Common myeloid progenitor, CD34-positive (primary cell): ENCODE results near the gene AP5S1.

Source experiments
- CTCF ChIA-PET: fragments of 350-600 bp; sonication (Branson Sonifier 250); formaldehyde crosslinking; loops from one replicate; lab custom pipeline; 2021; ENCODE audit warnings: antibody characterized with exemption; lab: Charles Lee
- POLR2A ChIA-PET: fragments of 350-600 bp; sonication (Branson Sonifier 250); formaldehyde crosslinking; loops from one replicate; lab custom pipeline; 2021; ENCODE audit warnings: antibody characterized with exemption; lab: Charles Lee
- DNase-seq, 3 donors: peaks; one replicate each; pipeline versions ENCODE4 v3.0.0 to v3.0.0-alpha.2; 2013
- H3K27ac ChIP-seq, 2 experiments: 1 replicate in 1 of 2; 2 replicates in 1 of 2; pipeline ENCODE4 v1.7.0; 2013; ENCODE audit warnings: inconsistent platforms in 2 of 2, low read length in 2 of 2, mild to moderate bottlenecking in 2 of 2, low read depth in 1 of 2, moderate library complexity in 1 of 2; ENCODE audit not compliant: severe bottlenecking in 2 of 2, insufficient read depth in 1 of 2, poor library complexity in 1 of 2
- H3K27me3 ChIP-seq, 5 experiments: replicated peaks in 2 of 5; 1 replicate in 3 of 5; 2 replicates in 2 of 5; pipeline versions ENCODE4 v1.6.1 to v1.7.0; 2013; ENCODE audit warnings: low read length in 4 of 5, mild to moderate bottlenecking in 2 of 5, moderate library complexity in 2 of 5, inconsistent platforms in 1 of 5; ENCODE audit not compliant: insufficient read depth in 5 of 5, control insufficient read depth in 4 of 5
- H3K36me3 ChIP-seq, 4 experiments: 1 replicate in 2 of 4; 2 replicates in 2 of 4; pipeline versions ENCODE4 v1.6.1 to v1.7.0; 2013; ENCODE audit warnings: low read length in 3 of 4, control low read depth in 1 of 4, mild to moderate bottlenecking in 1 of 4; ENCODE audit not compliant: control insufficient read depth in 4 of 4, insufficient read depth in 4 of 4
- H3K4me1 ChIP-seq, 4 experiments: 1 replicate in 3 of 4; 2 replicates in 1 of 4; pipeline versions ENCODE4 v1.6.1 to v1.7.1; 2013; ENCODE audit warnings: low read length in 3 of 4, mild to moderate bottlenecking in 3 of 4, control low read depth in 1 of 4, inconsistent platforms in 1 of 4, moderate library complexity in 1 of 4; ENCODE audit not compliant: control insufficient read depth in 4 of 4, insufficient read depth in 4 of 4; ENCODE audit errors: control extremely low read depth in 1 of 4
- H3K4me3 ChIP-seq, 7 experiments: 1 replicate in 4 of 7; 2 replicates in 3 of 7; pipeline versions ENCODE4 v1.5.1 to v1.7.0; 2013; ENCODE audit warnings: mild to moderate bottlenecking in 7 of 7, low read length in 6 of 7, moderate library complexity in 6 of 7, inconsistent platforms in 2 of 7, low read depth in 2 of 7, control low read depth in 1 of 7; ENCODE audit not compliant: insufficient read depth in 4 of 7, control insufficient read depth in 1 of 7; ENCODE audit errors: extremely low read depth in 1 of 7
- H3K9me3 ChIP-seq, 5 experiments: 1 replicate in 4 of 5; 2 replicates in 1 of 5; pipeline versions ENCODE4 v1.6.1 to v1.7.1; 2013; ENCODE audit warnings: low read length in 4 of 5, mild to moderate bottlenecking in 2 of 5, inconsistent platforms in 1 of 5, low read depth in 1 of 5, moderate library complexity in 1 of 5; ENCODE audit not compliant: control insufficient read depth in 4 of 5, insufficient read depth in 2 of 5; ENCODE audit errors: control extremely low read depth in 1 of 5
- WGBS: methylation state at CpG from one replicate; pipeline ENCODE4 v1.1.5; 2013; ENCODE audit not compliant: insufficient coverage; 5-methylcytosine and 5-hydroxymethylcytosine counted together

The AP5S1 gene

GRCh38 chr20:3778976-3779375 is 41.4 kb upstream of the AP5S1 start:
- ChIA-PET POLR2A (no interaction called here), CTCF (interaction anchor here (0.6 to 1.5 kb wide), 11 partner anchors 10 to 1176 kb away, joined by 3 to 8 read pairs (median 4); partner anchors contain the start of gene AP5S1)

GRCh38 chr20:3781153-3781910 is 39.0 kb upstream of the AP5S1 start, which contains the start of gene SPEF1:
SPEF1 (minus strand) TSS chr20:3781448; CDS start chr20:3781287, 161 bp downstream.
- DNase-seq, result peak; percentile 83 to 89 (median 85)
- ChIA-PET POLR2A (interaction anchor here (1.2 kb wide), 1 partner anchor 37 kb away, joined by 3 read pairs; no protein-coding TSS in a partner anchor), CTCF (interaction anchor here (0.7 to 1.5 kb wide), 6 partner anchors 9 to 74 kb away, joined by 3 to 5 read pairs (median 4); partner anchors contain the start of gene AP5S1)
- Histone ChIP-seq H3K4me1 (peaks cover 0 to 43% (median 37%) of the 10 kb centered on the region in 4 experiments), H3K27me3 (peaks cover 0 to 34% (median 18%) of the 10 kb centered on the region in 5 experiments), H3K9me3 (no peaks in the 10 kb centered on the region), H3K27ac (no peak within 1 kb of the TSS), H3K36me3 (peaks cover 0 to 11% (median 7%) of the 10 kb centered on the region in 4 experiments), H3K4me3 (peak within 1 kb of the TSS in 6 of 7 experiments; percentile 31 to 73 (median 60))
- 10% methylated on average over 24 of the region's 28 CpGs for WGBS

More at GRCh38 chr20:3778976-3779375, 41.4 kb upstream of the AP5S1 start:
- no peak for DNase-seq
- Histone ChIP-seq H3K27me3 (peaks cover 0 to 35% (median 18%) of the 10 kb centered on the region in 5 experiments), H3K36me3 (peaks cover 0 to 4% (median 2%) of the 10 kb centered on the region in 4 experiments), H3K4me1 (peaks cover 0 to 25% (median 22%) of the 10 kb centered on the region in 4 experiments), H3K27ac (no peak overlapping the region), H3K9me3 (peaks cover 0 to 2% (median 0%) of the 10 kb centered on the region in 5 experiments), H3K4me3 (no peak overlapping the region)
- WGBS, result 38% methylated on average over 16 of the region's 18 CpGs

- H3K27me3 ChIP-seq, result peaks cover 0 to 23% (median 15%) of the 10 kb centered on the region in 5 experiments
- no peak for DNase-seq
- POLR2A ChIA-PET, result no interaction called here
- H3K36me3 ChIP-seq, result peaks cover 0 to 11% (median 7%) of the 10 kb centered on the region in 4 experiments
- CTCF ChIA-PET, result no interaction called here
- H3K4me3 ChIP-seq, result no peak overlapping the region
- 93% methylated on average over 5 of the region's 6 CpGs for WGBS
- H3K4me1 ChIP-seq, result peaks cover 7 to 44% (median 38%) of the 10 kb centered on the region in 4 experiments
- H3K9me3 ChIP-seq, result no peaks in the 10 kb centered on the region
- no peak overlapping the region for H3K27ac ChIP-seq
Observed at GRCh38 chr20:3782597-3782996, 37.8 kb upstream of the AP5S1 start.

DNA sequence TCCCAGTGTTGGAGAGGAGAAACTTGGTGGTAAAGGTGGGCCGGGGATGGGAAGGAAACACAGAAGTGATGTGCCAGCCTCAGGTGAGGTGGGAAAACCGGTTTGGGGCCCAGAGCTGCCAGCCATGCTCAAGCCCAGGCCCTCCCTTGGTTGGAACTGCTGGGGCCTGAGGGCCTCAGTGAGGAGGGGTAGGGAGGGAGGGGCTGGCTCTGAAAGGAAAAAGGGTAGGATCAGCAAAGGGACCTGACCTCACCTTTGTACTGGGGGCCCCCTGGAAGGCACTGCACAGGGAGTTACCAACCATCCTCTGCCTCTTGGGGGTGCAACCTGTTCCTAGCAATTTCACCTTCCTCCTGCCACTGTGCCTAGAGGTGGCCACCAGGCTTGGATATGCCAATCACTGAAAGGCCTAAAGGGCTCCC is 37.3 kb upstream of the AP5S1 start:
- Histone ChIP-seq H3K4me1 (peaks cover 7 to 41% (median 34%) of the 10 kb centered on the region in 4 experiments), H3K4me3 (no peak overlapping the region), H3K27ac (peak overlapping the region in 1 of 2 experiments; percentile 25), H3K36me3 (peaks cover 0 to 11% (median 7%) of the 10 kb centered on the region in 4 experiments), H3K27me3 (peaks cover 0 to 19% (median 13%) of the 10 kb centered on the region in 5 experiments), H3K9me3 (no peaks in the 10 kb centered on the region)
- POLR2A ChIA-PET, result no interaction called here
- WGBS, result 100% methylated on average over 2 of the region's 2 CpGs
- CTCF ChIA-PET, result interaction anchor here (9.4 kb wide), 1 partner anchor 36 kb away, joined by 127 read pairs; the partner anchor contains the start of gene AP5S1
- no peak for DNase-seq

DNA sequence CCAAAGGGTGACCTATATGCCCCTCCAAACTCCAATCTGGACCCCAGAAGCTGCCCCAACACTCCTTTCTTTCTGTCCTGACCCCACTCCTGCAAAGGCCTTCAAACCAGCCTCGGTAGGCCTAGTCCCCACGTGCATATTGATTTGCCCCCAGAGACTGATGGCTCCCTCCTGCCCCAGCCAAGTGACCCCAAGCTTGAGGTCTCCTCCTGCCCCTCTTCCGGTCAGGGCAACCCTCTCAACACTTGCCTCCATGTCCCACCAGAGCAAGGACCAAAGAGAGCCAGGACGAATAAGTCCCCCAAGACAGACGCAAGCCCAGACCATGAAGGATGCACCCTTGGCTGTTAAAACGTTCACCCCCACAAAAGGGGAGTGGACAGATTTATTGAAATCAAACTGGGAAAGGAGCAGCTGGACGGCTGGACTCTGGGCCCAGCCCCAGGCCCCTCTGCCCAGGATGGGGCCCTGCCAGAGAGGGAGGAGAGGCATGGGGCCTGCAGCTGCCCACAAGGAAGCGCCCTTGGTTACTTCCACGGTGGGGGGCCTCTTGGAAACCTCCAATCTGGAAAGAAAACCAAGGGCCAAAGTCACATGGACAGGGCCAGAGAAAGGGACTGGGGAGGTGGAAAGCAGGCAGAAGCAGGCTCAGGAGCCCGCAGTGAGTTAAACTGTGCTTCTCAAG is 36.7 kb upstream of the AP5S1 start:
- Histone ChIP-seq H3K9me3 (no peaks in the 10 kb centered on the region), H3K36me3 (peaks cover 0 to 11% (median 7%) of the 10 kb centered on the region in 4 experiments), H3K4me3 (no peak overlapping the region), H3K27me3 (peaks cover 0 to 13% (median 9%) of the 10 kb centered on the region in 5 experiments), H3K27ac (peak overlapping the region in 1 of 2 experiments; percentile 25), H3K4me1 (peaks cover 7 to 35% (median 29%) of the 10 kb centered on the region in 4 experiments)
- CTCF ChIA-PET, result interaction anchor here (1.4 to 9.4 kb wide), 2 partner anchors 35 to 74 kb away, joined by 4 to 127 read pairs; partner anchors contain the start of gene AP5S1
- no peak for DNase-seq
- POLR2A ChIA-PET, result no interaction called here
- 89% methylated on average over 9 of the region's 10 CpGs for WGBS

GRCh38 chr20:3784216-3784853 is 36.0 kb upstream of the AP5S1 start:
- POLR2A ChIA-PET, result no interaction called here
- H3K4me3 ChIP-seq, result no peak overlapping the region
- WGBS, result 87% methylated on average over 15 of the region's 17 CpGs
- H3K4me1 ChIP-seq, result peaks cover 7 to 35% (median 28%) of the 10 kb centered on the region in 4 experiments
- no peak overlapping the region for H3K27ac ChIP-seq
- H3K27me3 ChIP-seq, result peaks cover 0 to 6% (median 5%) of the 10 kb centered on the region in 5 experiments
- peaks cover 0 to 11% (median 7%) of the 10 kb centered on the region in 4 experiments for H3K36me3 ChIP-seq
- no peaks in the 10 kb centered on the region for H3K9me3 ChIP-seq
- CTCF ChIA-PET, result interaction anchor here (1.0 to 9.4 kb wide), 3 partner anchors 34 to 74 kb away, joined by 3 to 127 read pairs (median 4); partner anchors contain the start of gene AP5S1
- DNase-seq, result no peak
